HCT116 (cell line): ENCODE measurements around the gene DOCK1. TPM values are rescaled to one million over a fixed set of nuclear protein-coding genes. Genes with fewer than 3 reads are reported as not detected.
A peak's percentile ranks its signal among the peaks of the same experiment; 100 is the strongest.

Experiments used
- ATAC-seq: fragments of 200-7000 bp; cut with Tn5 transposase; 2 replicates; pipeline ENCODE4 v1.9.1; 2020; ENCODE audit warnings: mild to moderate bottlenecking, moderate library complexity
- BruUV-seq: library from RNA; stranded (reverse); fragments of 400-500 nt; replicated peaks from 2 replicates; lab custom pipeline; 2021; lab: Mats Ljungman, UMichigan
- CTCF ChIA-PET: fragments of 300-600 bp; sonication (Branson Sonifier 250); formaldehyde crosslinking; loops from one replicate; lab custom pipeline; 2021; ENCODE audit warnings: antibody characterized with exemption; lab: Charles Lee
- POLR2A ChIA-PET: fragments of 300-600, 350-600 bp; sonication (Branson Sonifier 250); formaldehyde crosslinking; loops from one replicate; lab custom pipeline; 2021; ENCODE audit warnings: antibody characterized with exemption; lab: Charles Lee
- RAD21 ChIA-PET, 2 experiments: fragments of 300-600 bp; sonication (Branson Sonifier 250); formaldehyde crosslinking; loops; one replicate each; lab custom pipeline; 2023; ENCODE audit warnings: low total read pairs in 2 of 2; ENCODE audit not compliant: uncharacterized antibody in 2 of 2, unreplicated experiment in 2 of 2, low non-redundant PET in 1 of 2; lab: Charles Lee
- DNase-seq: peaks from one replicate; pipeline ENCODE4 v3.0.0-alpha.2; 2010; ENCODE audit warnings: low read depth, low spot score
- H2AFZ ChIP-seq: fragments of 200-600 bp; shearing (Covaris generic), sonication (generic); 2 replicates; pipeline ENCODE4 v1.6.1; 2017; ENCODE audit warnings: low read depth, mixed run types, mixed read lengths, antibody characterized with exemption, low read length; ENCODE audit not compliant: poor library complexity, severe bottlenecking
- H3K27ac ChIP-seq: 2 replicates; pipeline ENCODE4 v1.5.1; 2012; ENCODE audit warnings: low read depth, low read length
- H3K27me3 ChIP-seq: fragments of 200-600 bp; sonication (generic); 2 replicates; pipeline ENCODE4 v1.6.1; 2016; ENCODE audit warnings: mixed run types, low read length, mixed read lengths; ENCODE audit not compliant: insufficient read depth
- H3K36me3 ChIP-seq, 2 experiments: fragments of 200-500 bp in 1 of 2; fragments of 200-600 bp in 1 of 2; sonication (Bioruptor generic) in 1 of 2; sonication (generic) in 1 of 2; 2 replicates each; pipeline versions ENCODE4 v1.5.1 to v1.6.1; 2014 to 2016; ENCODE audit warnings: low read length in 2 of 2, inconsistent platforms in 1 of 2, mixed read lengths in 1 of 2, mixed run types in 1 of 2; ENCODE audit not compliant: insufficient read depth in 2 of 2, control insufficient read depth in 1 of 2
- H3K4me1 ChIP-seq, 2 experiments: fragments of 200-600 bp in 1 of 2; sonication (generic) in 1 of 2; 2 replicates each; pipeline versions ENCODE4 v1.5.1 to v1.6.1; 2012 to 2017; ENCODE audit warnings: low read length in 2 of 2, inconsistent platforms in 1 of 2, mild to moderate bottlenecking in 1 of 2, mixed read lengths in 1 of 2, mixed run types in 1 of 2, moderate library complexity in 1 of 2; ENCODE audit not compliant: insufficient read depth in 2 of 2, control insufficient read depth in 1 of 2
- H3K4me2 ChIP-seq: fragments of 200-600 bp; sonication (generic); 2 replicates; pipeline ENCODE4 v1.6.1; 2017; ENCODE audit warnings: mixed run types, low read length, mixed read lengths
- H3K4me3 ChIP-seq, 2 experiments: fragments of 200-600 bp in 1 of 2; sonication (generic) in 1 of 2; replicated peaks in 1 of 2; 2 replicates each; pipeline ENCODE4 v1.5.1; 2011 to 2016; ENCODE audit warnings: low read length in 2 of 2, control low read depth in 1 of 2, low read depth in 1 of 2, mild to moderate bottlenecking in 1 of 2, mixed read lengths in 1 of 2, mixed run types in 1 of 2
- H3K79me2 ChIP-seq: fragments of 200-600 bp; sonication (generic); 2 replicates; pipeline ENCODE4 v1.6.1; 2017; ENCODE audit warnings: mild to moderate bottlenecking, mixed run types, low read length, moderate library complexity, mixed read lengths; ENCODE audit not compliant: insufficient read depth
- H3K9ac ChIP-seq: fragments of 200-600 bp; sonication (generic); 2 replicates; pipeline ENCODE4 v1.6.1; 2016; ENCODE audit warnings: low read length, mixed read lengths
- H3K9me2 ChIP-seq: fragments of 200-600 bp; sonication (generic), shearing (Covaris generic); 2 replicates; pipeline ENCODE4 v1.6.1; 2017; ENCODE audit warnings: mixed run types, mild to moderate bottlenecking, moderate library complexity; ENCODE audit not compliant: insufficient read depth
- H3K9me3 ChIP-seq, 2 experiments: fragments of 200-500 bp in 1 of 2; fragments of 200-600 bp in 1 of 2; sonication (Bioruptor generic) in 1 of 2; sonication (generic) in 1 of 2; 2 replicates each; pipeline ENCODE4 v1.6.1; 2014 to 2017; ENCODE audit warnings: low read length in 2 of 2, mixed read lengths in 2 of 2, inconsistent platforms in 1 of 2, low read depth in 1 of 2, mild to moderate bottlenecking in 1 of 2, mixed run types in 1 of 2, moderate library complexity in 1 of 2; ENCODE audit not compliant: control insufficient read depth in 1 of 2, insufficient read depth in 1 of 2
- H4K20me1 ChIP-seq: fragments of 200-600 bp; sonication (generic), shearing (Covaris generic); 2 replicates; pipeline ENCODE4 v1.6.1; 2017; ENCODE audit warnings: mixed run types, mild to moderate bottlenecking, moderate library complexity; ENCODE audit not compliant: insufficient read depth
- CBX3 ChIP-seq: IDR thresholded peaks from 2 replicates; pipeline ENCODE4 v1.6.1; 2012; ENCODE audit warnings: low read depth
- EGR1 ChIP-seq: IDR thresholded peaks from 2 replicates; pipeline ENCODE4 v1.6.1; 2012; ENCODE audit warnings: low read depth
- ELF1 ChIP-seq: IDR thresholded peaks from 2 replicates; pipeline ENCODE4 v1.6.1; 2012; ENCODE audit warnings: low read depth, borderline replicate concordance
- POLR2A ChIP-seq: IDR thresholded peaks from 2 replicates; pipeline ENCODE4 v1.7.0; 2011; ENCODE audit warnings: borderline replicate concordance; ENCODE audit not compliant: insufficient read depth, insufficient read length; ENCODE audit errors: extremely low read depth
- TCF7L2 ChIP-seq: IDR thresholded peaks from 2 replicates; pipeline ENCODE4 v1.7.0; 2011; ENCODE audit warnings: borderline replicate concordance, inconsistent platforms; ENCODE audit not compliant: insufficient read depth, insufficient read length; ENCODE audit errors: extremely low read depth
- ZFX ChIP-seq: fragments of 450-650 bp; IDR thresholded peaks from 2 replicates; pipeline ENCODE4 v1.6.1; 2017
- intact Hi-C: fragments of 100-400 bp; cut with micrococcal nuclease; formaldehyde crosslinking; loops from 2 replicates; pipeline ENCODE4 v1.10.0; 2022
- total RNA-seq: library from RNA; stranded (reverse); gene quantifications from one replicate; pipeline ENCODE4 v1.2.1, GENCODE V29; 2021; ENCODE audit not compliant: unreplicated experiment
- TF ChIP-seq, protein P1 (sequence below): IDR thresholded peaks from 2 replicates; pipeline ENCODE4 v1.6.1; 2012; ENCODE audit warnings: low read depth
- TF ChIP-seq, protein P2 (sequence below): IDR thresholded peaks from 2 replicates; pipeline ENCODE4 v1.6.1; 2012

Gene DOCK1
- total RNA-seq, 1 experiment from 2014 or later, result 46.5 TPM

DNA sequence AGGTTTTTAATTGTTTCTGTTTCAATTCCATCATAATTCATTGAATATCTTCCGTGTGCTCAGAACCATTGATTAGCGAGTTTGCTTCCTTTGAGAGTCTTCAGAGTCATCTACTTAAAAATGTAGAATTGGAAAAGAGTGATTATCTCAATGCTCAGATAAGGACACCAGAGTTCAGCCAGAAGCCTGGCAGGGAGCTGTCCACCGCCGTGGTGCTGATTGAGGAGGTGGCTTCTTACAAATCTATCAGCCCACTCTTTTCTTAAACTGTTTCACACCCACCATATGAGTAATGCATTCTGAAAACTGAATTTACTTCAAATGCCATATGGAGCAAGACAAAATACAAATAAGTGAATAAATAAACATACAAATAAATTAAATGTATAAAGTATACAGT lies 211.9 kb downstream of the DOCK1 start:
- Histone ChIP-seq H2AFZ (no peak overlapping the region), H3K4me1 (no peaks in the 10 kb centered on the region), H3K9ac (no peak overlapping the region), H3K4me2 (no peak overlapping the region), H3K27ac (no peak overlapping the region), H4K20me1 (peaks cover 4% of the 10 kb centered on the region; the same call in 1 of the 2 replicates), H3K9me2 (no peaks in the 10 kb centered on the region), H3K79me2 (no peaks in the 10 kb centered on the region), H3K36me3 (no peaks in the 10 kb centered on the region), H3K4me3 (no peak overlapping the region), H3K9me3 (no peaks in the 10 kb centered on the region), H3K27me3 (no peaks in the 10 kb centered on the region)
- TF ChIP-seq, protein P1, sequence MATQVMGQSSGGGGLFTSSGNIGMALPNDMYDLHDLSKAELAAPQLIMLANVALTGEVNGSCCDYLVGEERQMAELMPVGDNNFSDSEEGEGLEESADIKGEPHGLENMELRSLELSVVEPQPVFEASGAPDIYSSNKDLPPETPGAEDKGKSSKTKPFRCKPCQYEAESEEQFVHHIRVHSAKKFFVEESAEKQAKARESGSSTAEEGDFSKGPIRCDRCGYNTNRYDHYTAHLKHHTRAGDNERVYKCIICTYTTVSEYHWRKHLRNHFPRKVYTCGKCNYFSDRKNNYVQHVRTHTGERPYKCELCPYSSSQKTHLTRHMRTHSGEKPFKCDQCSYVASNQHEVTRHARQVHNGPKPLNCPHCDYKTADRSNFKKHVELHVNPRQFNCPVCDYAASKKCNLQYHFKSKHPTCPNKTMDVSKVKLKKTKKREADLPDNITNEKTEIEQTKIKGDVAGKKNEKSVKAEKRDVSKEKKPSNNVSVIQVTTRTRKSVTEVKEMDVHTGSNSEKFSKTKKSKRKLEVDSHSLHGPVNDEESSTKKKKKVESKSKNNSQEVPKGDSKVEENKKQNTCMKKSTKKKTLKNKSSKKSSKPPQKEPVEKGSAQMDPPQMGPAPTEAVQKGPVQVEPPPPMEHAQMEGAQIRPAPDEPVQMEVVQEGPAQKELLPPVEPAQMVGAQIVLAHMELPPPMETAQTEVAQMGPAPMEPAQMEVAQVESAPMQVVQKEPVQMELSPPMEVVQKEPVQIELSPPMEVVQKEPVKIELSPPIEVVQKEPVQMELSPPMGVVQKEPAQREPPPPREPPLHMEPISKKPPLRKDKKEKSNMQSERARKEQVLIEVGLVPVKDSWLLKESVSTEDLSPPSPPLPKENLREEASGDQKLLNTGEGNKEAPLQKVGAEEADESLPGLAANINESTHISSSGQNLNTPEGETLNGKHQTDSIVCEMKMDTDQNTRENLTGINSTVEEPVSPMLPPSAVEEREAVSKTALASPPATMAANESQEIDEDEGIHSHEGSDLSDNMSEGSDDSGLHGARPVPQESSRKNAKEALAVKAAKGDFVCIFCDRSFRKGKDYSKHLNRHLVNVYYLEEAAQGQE, result peak; percentile 98
- TF ChIP-seq, protein P2, sequence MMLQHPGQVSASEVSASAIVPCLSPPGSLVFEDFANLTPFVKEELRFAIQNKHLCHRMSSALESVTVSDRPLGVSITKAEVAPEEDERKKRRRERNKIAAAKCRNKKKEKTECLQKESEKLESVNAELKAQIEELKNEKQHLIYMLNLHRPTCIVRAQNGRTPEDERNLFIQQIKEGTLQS, result no peak
- no peak for TF ChIP-seq CBX3
- TF ChIP-seq TCF7L2, result no peak
- TF ChIP-seq ELF1, result no peak
- no peak for TF ChIP-seq EGR1
- no peak for TF ChIP-seq ZFX
- no peak for TF ChIP-seq POLR2A
- ChIA-PET POLR2A (no interaction called here), RAD21 (no interaction called here), CTCF (no interaction called here)
- ATAC-seq (no peak), DNase-seq (no peak)
- intact Hi-C loops, result no loop called here
- BruUV-seq, result no TSS peak
